NCI-H524 (cell line): ENCODE measurements around the gene IL2RA.
"Not testable (repeated sequence)": the region's sequence is repeated elsewhere in the genome, so short reads cannot be mapped to it uniquely, and the experiment has no call there.

Experiments used
- DNase-seq, 2 experiments: peaks; one replicate each; lab custom pipeline; 2025; lab: John Stamatoyannopoulos, UW

IL2RA gene

GRCh38 chr10:5983774-5984173, 78.4 kb downstream of the IL2RA start:
- no peak for DNase-seq

- peak in 1 of 2 experiments; percentile 28 for DNase-seq
Observed at GRCh38 chr10:5981529-5981928, 80.6 kb downstream of the IL2RA start.

DNA sequence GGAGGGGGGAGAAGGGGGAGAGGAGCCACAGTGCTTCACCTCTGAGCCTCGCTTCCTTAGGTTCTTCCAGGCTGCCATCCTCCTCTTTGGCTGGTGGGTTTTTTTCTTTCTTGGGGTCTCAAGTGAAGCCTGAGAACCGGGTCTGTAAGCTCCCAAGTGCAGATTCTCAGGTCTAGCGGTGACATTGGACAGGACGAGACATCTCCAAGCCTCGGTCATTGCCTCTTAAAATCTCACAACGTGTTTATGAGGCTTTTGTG, 84.0 kb downstream of the IL2RA start:
- DNase-seq: no peak

DNA sequence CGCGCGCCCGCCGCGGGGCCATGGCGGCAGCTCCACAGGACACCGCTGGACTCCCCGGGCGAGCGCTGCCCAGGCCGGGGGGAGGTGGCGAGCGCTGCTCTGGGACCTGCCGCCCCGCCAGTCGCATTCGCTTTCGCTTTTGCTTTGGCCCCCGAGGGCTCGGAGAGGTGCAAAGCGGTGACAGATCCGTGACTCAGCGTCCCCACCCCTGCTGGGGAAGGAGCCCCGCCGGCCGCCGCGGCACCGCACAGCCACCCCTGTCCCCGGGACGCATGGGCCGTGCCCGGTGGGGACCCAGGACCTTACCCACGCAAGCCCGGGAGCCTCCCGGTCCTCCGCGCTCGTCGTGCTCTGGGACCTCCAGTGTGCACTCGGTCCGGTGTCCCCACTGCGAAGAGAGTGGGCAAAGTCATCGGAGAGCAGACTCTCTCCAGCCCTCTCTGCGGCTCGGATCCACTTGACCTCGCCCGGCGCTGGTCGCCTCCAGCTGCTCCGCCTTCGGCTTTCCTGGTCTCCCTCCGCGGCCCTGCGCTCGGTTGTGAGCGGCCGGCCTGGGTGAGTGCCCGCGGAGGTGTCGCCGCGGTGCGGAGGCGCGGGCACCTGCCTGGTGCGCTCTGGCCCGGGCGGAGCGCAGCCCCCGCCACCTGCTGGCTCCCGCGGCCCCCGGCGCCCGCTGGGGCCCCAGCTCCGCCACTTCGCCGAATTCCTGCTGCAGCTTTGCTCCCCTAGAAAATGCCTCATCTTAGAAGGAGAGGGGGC, 84.5 kb downstream of the IL2RA start, which contains the start of gene IL15RA:
TSS of gene IL15RA (minus strand) at position 73 of the 759 bp plus-strand sequence. CDS start at position 22, 51 bp downstream.
- peak in 1 of 2 experiments; percentile 10 for DNase-seq

- DNase-seq: no peak
Observed at GRCh38 chr10:5976512-5977470, 85.4 kb downstream of the IL2RA start.

DNA sequence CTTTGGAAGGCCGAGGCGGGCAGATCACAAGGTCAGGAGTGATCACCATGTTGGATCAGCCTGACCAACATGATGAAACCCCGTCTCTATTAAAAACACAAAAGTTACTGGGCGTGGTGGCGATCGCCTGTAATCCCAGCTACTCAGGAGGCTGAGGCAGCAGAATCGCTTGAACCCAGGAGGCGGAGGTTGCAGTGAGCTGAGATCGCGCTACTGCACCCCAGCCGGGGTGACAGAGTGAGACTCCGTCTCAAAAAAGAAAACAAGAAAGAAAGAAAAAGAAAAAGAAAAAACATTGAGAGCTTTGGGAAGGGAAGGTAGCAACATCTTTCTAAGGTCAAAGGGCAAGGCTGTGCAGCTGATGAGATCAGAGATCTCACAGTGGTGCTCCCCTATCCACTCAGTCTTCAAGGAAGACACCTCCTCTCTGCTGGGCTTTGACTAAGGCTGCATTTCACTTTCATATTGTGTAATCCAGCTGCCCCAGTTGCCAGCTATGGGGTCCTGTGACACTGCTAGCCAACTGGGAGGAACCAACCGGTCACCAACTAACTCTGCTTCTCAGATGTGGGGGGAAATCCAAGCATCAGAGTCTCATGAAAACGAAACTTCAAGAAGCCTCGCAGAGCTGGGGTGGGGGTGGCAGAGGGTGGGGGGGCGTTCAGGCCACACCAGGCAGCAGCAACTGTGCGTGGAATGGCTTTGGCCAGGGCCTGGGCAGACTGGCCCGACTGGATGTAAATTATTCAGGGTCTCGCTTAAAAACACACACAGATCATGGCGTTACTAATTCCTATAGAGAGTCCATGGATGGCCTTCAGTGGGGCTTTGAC, 86.3 kb downstream of the IL2RA start:
- DNase-seq: no peak

DNA sequence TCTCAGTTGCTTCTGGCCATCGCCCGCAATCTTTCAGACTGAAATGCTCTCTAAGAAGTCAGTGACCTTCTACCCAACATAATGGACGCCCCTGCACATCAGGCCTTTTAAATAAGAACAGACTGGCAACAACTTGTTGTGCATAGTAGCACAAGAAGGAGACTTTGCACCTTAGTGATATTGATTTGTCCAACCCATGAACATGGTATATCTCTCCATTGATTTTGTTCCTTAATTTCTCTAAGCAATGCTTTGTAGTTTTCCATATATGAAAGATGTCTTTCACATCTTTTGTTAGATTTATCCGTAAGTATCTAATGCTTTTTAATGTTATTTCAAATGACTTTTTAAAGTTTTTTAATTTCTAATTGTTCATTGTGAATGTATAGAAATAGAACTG, 89.1 kb downstream of the IL2RA start:
- no peak for DNase-seq

- DNase-seq: no peak
Observed at GRCh38 chr10:5971886-5972285, 90.3 kb downstream of the IL2RA start.

- no peak for DNase-seq
Observed at GRCh38 chr10:5971315-5971832, 90.8 kb downstream of the IL2RA start.

DNA sequence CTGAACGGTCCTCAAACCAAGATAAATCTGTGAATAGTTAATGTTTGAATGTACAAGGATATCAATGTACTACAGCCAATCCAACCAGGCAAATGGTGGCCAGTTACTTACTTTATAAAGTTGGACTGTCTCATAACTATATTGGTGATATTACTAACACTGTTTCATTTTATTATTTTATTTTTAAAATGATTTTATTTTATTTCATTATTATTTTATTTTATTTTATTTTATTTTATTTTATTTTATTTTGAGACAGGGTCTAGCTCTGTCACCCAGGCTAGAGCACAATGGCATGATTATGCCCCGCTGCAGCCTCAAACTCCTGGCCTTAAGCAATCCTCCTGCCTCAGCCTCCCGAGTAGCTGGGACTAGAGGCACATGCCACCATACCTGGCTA, 91.6 kb downstream of the IL2RA start:
- no peak for DNase-seq

DNA sequence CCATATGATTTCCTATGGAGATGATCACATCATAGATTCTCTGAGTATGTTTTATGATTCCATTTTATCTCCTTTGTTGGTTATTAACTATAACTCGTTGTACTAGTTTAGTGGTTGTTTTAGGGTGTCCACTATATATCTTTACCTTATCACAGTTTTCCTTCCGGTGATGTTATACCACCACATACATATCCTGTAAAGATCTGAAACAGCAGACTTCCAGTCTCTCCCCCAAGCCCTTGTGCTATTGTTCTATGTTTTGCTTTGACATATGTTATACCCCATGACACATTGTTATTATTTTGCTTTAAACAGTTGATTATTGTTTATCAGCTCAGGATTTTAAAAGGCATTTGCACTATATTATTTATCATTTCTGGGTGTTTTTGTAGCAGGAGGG, 92.1 kb downstream of the IL2RA start:
- no peak for DNase-seq

DNA sequence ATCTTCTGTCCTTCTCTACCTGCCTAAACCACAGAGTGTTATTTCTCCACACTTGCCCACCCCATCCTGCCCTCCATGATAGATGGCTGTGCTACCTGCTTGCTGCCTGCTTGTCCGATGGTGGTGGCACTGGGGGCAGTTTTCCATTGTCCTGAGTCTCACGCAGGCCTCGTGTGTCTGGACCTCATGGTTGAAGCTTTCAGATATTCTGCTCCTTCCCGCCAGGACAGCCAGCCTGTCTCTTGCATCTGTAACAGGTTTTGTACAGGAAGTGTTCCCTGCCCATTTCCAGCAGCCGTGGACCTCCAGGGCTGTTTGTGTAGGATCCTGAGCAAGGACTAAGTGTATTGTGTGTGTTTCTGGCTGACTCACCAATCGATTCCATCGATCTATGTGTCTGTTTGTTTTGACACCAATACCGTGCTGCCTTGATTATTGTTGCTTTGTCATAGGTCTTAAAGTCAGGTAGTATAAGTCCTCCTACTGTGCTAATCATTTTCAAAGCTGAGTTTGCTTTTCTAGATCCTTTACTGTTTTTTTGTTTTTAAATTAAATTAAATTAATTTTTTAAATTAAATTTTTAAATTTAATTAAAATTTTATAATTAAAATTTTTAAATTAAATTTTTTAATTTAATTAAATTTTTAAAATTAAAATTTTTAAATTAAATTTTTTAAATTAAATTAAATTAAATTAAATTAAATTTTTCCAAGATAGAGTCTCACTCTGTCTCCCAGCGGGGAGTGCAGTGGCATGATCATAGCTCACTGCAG, 93.3 kb downstream of the IL2RA start:
- DNase-seq: no peak

DNA sequence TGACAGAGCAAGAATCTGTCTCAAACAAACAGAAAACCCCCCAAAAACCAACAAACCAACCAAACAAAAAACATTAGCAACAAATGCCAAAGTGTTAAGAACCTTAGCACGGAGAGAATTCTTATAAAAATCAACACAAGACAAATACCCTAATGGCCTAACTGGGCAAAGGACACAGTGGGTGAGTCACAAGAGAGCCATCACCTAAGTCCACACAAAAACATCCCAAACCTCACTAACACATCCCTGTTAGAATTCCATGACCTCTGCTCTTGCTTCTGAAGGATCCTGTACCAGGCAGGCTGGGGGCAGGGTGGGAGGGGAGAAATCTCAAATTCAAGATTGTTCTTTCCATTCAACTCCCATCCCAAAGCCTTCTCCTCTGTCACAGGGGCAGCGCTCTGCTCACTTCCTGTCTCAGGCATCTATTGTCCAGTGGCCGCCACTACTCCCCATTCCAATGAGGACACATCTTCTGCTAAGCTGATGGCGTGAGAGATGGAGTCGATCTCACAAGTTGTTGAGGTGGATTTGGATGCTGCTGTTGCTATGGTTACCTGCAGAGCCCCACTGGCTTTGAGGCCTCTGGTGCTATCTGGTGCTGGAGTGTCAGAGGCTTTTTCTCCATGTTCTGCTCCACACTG, 94.0 kb downstream of the IL2RA start:
- peak in 1 of 2 experiments; percentile 17 for DNase-seq

- no peak for DNase-seq
Observed at GRCh38 chr10:5965266-5965665, 96.9 kb downstream of the IL2RA start.

DNA sequence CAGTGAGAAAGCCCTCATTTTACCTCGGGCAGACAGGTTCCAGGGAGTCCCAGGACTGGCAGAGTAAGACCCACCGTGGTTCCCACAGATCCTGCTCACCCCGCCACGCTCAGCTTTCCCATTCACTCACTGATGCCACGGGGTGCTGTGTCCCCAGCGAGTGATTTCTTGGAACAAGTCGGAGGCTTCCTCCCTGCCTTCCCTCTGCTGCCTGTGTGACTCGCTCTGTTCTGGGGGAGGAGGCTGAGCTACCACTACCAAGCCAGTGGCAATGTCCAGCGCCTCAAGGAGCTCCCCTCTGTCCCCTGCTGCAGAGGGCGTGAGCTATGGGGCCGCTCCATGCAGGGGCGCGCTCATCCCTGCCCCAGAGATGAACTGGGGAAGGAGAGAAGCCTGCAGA, 97.4 kb downstream of the IL2RA start:
- no peak for DNase-seq

DNA sequence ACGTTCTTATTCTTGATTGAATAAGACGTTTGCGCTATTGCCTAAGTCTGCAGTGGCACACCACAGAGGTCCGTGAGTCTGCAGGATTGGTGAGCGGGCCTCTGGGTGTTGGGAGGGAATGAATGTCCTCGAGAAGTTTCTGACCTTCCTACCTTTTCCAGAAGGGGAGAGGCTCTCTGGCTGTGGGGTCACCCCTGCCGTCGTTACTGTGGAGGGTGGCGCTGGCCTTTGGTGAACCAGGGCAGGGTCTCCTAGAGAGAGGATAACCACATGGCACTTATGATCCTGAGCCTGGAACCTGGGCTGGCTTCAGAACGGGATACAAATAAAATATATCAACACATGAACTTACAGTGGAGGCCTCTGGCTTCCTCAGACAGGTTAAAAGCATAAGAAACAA, 98.6 kb downstream of the IL2RA start:
- DNase-seq: no peak

GRCh38 chr10:5963071-5963470, 99.1 kb downstream of the IL2RA start:
- peak in 1 of 2 experiments; percentile 16 for DNase-seq

DNA sequence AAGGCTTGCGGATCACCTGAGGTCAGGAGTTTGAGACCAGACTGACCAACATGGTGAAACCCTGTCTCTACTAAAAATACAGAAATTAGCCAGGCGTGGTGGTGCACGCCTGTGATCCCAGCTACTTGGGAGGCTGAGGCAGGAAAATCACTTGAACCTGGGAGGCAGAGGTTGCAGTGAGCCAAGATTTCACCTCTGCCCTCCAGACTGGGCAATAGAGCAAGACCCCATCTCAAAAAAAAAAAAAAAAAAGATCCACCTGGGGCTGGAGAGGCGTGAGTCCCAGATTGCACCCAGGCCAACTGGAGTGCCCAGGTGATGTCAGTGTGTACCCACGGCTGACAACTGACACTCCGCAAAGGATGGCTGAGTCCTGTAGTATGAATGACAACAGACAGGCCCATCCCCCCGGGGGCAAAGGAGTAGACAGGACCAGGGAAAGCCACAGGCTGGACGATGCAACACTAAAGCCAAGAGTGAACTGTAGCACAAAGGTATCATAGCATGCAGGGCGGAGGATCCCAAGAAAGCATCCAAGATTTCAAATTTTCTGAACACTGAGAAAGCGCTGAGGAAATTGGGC, 99.7 kb downstream of the IL2RA start:
- not testable (repeated sequence) for DNase-seq

DNA sequence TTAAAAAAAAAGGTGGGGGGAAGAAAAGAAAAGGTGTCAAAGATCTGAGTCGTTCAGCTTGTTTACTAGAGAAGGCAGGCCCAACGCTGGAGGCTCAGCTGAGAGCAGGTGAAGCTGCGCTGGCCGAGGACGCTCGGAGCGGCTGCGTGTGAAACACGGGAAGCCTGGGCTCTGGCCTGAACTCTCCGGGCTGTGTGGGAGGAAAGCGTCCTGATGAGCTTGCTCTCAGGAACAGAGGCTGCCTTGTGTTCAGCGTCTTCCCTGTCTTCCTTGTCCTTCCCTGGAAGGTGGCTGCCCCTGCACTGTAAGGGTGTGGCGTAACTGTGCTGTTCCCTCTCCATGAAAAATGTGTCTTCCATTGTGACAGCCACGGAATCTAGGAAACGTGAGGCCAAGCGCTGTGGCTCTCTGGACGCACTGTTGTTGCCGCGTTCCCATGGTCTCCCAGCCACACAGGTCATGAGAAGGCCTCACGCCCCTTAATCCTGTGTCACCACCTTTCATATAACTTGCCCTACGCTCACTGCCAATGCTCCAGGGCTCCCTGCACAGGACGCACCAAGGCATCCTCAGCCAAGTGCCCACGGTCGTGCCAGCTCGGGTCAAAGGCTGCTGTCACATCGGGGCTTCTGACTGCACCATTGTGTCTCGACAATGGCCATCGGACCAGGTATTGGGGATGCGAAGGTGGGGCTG, 100.6 kb downstream of the IL2RA start:
- DNase-seq: no peak

GRCh38 chr10:5960973-5961275, 101.2 kb downstream of the IL2RA start:
- not testable (repeated sequence) for DNase-seq
